ENCODE data around the gene OSBPL10.

DNA sequence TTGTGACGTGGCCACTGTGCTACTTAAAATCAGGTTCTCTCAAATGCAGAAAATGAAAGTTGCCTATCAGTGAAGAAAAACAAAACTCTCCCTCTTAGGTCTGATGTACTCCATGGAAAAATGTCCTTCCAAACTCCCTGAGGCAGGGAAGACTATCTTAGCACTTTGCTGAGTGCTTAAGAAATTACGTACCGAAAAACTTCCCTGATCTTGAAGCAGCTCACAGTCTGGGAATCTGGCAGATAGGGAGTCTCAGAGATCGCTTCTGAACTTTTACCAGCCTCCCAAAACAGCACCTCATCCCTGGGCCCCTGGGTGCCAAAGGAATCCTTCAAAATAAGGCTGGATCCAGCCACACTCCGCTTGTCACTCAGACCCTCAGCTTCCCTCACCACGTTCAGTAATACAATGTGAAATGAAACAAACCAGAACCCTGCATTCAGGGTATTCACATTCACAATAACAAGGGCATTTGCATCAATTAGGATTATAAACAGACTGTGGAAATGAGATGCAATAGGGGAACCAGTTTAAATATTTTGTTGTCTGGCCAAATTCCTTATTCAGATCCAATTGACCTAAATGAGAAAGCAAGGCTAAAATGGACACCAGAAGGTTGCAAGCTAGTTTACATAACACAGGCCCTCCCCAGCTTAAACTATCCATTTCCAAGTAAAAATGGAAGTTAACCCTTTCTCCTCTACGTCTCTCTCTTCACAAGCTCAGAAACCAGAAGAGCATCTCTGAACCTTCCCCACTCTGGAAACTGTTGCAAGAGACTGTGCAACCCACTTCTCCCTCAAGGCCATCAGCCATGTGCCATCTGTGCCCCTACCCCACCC lies 20.9 kb downstream of the OSBPL10 start:
- TF ChIP-seq, protein P1, sequence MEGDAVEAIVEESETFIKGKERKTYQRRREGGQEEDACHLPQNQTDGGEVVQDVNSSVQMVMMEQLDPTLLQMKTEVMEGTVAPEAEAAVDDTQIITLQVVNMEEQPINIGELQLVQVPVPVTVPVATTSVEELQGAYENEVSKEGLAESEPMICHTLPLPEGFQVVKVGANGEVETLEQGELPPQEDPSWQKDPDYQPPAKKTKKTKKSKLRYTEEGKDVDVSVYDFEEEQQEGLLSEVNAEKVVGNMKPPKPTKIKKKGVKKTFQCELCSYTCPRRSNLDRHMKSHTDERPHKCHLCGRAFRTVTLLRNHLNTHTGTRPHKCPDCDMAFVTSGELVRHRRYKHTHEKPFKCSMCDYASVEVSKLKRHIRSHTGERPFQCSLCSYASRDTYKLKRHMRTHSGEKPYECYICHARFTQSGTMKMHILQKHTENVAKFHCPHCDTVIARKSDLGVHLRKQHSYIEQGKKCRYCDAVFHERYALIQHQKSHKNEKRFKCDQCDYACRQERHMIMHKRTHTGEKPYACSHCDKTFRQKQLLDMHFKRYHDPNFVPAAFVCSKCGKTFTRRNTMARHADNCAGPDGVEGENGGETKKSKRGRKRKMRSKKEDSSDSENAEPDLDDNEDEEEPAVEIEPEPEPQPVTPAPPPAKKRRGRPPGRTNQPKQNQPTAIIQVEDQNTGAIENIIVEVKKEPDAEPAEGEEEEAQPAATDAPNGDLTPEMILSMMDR (IDR thresholded peaks at IDR 0.05) = no peak
- TF ChIP-seq POLR2A (IDR thresholded peaks at IDR 0.05) = no peak

Measured in lower leg skin (tissue), 3 donors.